Measurements from ENCODE around the gene SKIC2. TPM values are rescaled to one million over a fixed set of nuclear protein-coding genes. Genes with fewer than 3 reads are reported as not detected.

Gene SKIC2
- total and polyA plus RNA-seq, 2 donors (not counting 3 experiments of a cell fraction or from before 2014, with no cell fraction given) = 52.8 to 76.7 TPM

DNA sequence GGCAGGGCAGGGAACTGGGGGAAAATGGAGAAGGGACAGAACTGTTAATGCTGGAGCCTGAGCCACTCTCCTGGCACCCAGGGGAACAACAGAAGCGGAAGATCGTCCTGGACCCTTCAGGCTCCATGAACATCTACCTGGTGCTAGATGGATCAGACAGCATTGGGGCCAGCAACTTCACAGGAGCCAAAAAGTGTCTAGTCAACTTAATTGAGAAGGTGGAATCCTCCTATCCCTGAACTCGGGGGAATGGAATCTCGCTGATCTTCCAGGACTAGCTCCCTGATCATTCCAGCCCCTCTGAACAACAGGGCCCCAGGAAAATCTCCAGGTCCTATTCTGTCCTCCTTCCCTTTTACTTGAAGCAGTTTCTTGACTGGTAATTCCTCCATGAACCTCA is 11.1 kb upstream of the SKIC2 start:
- H3K4me1 ChIP-seq (ENCODE audit: control insufficient read depth, extremely low read depth, insufficient read depth, low read length) = peaks cover 3% of the 10 kb centered on the region
- ChIA-PET CTCF (no interaction called here), POLR2A (no interaction called here)
- H4K20me1 ChIP-seq (replicated peaks; ENCODE audit: control insufficient read depth, extremely low read depth, insufficient read depth, low read length) = no peaks in the 10 kb centered on the region
- H3K9me3 ChIP-seq (replicated peaks; ENCODE audit: control insufficient read depth, insufficient read depth, low read length) = no peaks in the 10 kb centered on the region
- H3K9ac ChIP-seq (replicated peaks; ENCODE audit: extremely low read depth, insufficient read depth, low read length) = no peak overlapping the region
- intact Hi-C loops (cut with micrococcal nuclease) = no loop called here
- TF ChIP-seq FOS (IDR thresholded peaks at IDR 0.05; ENCODE audit: borderline replicate concordance, insufficient read depth, low read length) (no peak), POLR2AphosphoS5 (IDR thresholded peaks at IDR 0.05; ENCODE audit: insufficient read depth, low read depth, low read length) (no peak), POLR2A (IDR thresholded peaks at IDR 0.05; ENCODE audit: low read depth, low read length) (no peak), EZH2 (IDR thresholded peaks at IDR 0.05; ENCODE audit: borderline replicate concordance, low read depth, low read length, severe bottlenecking) (no peak), GATA2 (IDR thresholded peaks at IDR 0.05; ENCODE audit: insufficient read depth, insufficient read length, low read depth, low read length) (no peak), JUN (IDR thresholded peaks at IDR 0.05; ENCODE audit: borderline replicate concordance, insufficient read depth, insufficient read length, low read depth) (no peak), MYC (IDR thresholded peaks at IDR 0.05; ENCODE audit: low read depth, low read length) (no peak)
- TF ChIP-seq, protein P1, sequence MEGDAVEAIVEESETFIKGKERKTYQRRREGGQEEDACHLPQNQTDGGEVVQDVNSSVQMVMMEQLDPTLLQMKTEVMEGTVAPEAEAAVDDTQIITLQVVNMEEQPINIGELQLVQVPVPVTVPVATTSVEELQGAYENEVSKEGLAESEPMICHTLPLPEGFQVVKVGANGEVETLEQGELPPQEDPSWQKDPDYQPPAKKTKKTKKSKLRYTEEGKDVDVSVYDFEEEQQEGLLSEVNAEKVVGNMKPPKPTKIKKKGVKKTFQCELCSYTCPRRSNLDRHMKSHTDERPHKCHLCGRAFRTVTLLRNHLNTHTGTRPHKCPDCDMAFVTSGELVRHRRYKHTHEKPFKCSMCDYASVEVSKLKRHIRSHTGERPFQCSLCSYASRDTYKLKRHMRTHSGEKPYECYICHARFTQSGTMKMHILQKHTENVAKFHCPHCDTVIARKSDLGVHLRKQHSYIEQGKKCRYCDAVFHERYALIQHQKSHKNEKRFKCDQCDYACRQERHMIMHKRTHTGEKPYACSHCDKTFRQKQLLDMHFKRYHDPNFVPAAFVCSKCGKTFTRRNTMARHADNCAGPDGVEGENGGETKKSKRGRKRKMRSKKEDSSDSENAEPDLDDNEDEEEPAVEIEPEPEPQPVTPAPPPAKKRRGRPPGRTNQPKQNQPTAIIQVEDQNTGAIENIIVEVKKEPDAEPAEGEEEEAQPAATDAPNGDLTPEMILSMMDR (IDR thresholded peaks at IDR 0.05; ENCODE audit: extremely low read depth in 1 of 2, insufficient read depth in 1 of 2, low read depth in 1 of 2, low read length in 2 of 2) = no peak
- TF ChIP-seq, protein P2, sequence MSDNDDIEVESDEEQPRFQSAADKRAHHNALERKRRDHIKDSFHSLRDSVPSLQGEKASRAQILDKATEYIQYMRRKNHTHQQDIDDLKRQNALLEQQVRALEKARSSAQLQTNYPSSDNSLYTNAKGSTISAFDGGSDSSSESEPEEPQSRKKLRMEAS (IDR thresholded peaks at IDR 0.05; ENCODE audit: insufficient read depth, insufficient read length) = no peak
- H3K27me3 ChIP-seq (ENCODE audit: control insufficient read depth in 2 of 2, insufficient read depth in 2 of 2, low read length in 2 of 2) = peaks cover 0 to 6% of the 10 kb centered on the region in 2 experiments
- no peak overlapping the region for H3K27ac ChIP-seq (ENCODE audit: insufficient read depth, low read depth, low read length)
- H3K36me3 ChIP-seq (ENCODE audit: control insufficient read depth in 2 of 2, extremely low read depth in 1 of 2, insufficient read depth in 2 of 2, low read length in 2 of 2) = peaks cover 11% of the 10 kb centered on the region in 2 experiments
- no peak overlapping the region for H3K4me2 ChIP-seq (ENCODE audit: insufficient read depth, low read length)
- no peaks in the 10 kb centered on the region for H3K79me2 ChIP-seq (ENCODE audit: control insufficient read depth, insufficient read depth, low read length)
- H3K4me3 ChIP-seq (replicated peaks in 1 of 3; ENCODE audit: insufficient read depth in 1 of 3, low read depth in 1 of 3, low read length in 3 of 3) = no peak overlapping the region
- DNase-seq (ENCODE audit: low read depth, low spot score) (no peak), FAIRE-seq (no peak)
- no peaks in the 10 kb centered on the region for H3K9me1 ChIP-seq (replicated peaks; ENCODE audit: control insufficient read depth, extremely low read depth, insufficient read depth, low read length)
- dilution Hi-C loops (cut with MboI; ENCODE audit: extremely low pct_ligation_motif_present, low sequenced_read_pairs) = no loop called here
- no peak overlapping the region for H2AFZ ChIP-seq (ENCODE audit: low read depth, low read length)
- BruUV-seq (replicated peaks) = no TSS peak
